Mesendoderm (in vitro differentiated cells): ENCODE results near the gene NKIRAS2.

Experiments
- DNase-seq: peaks from one replicate; pipeline ENCODE4 v3.0.0; 2013
- H2AK5ac ChIP-seq: 2 replicates; pipeline ENCODE4 v1.6.1; 2013; ENCODE audit warnings: low read length, inconsistent platforms
- H2BK120ac ChIP-seq: 2 replicates; pipeline ENCODE4 v1.6.1; 2013; ENCODE audit warnings: low read depth, mild to moderate bottlenecking, low read length, moderate library complexity, mixed read lengths
- H2BK15ac ChIP-seq: replicated peaks from 2 replicates; pipeline ENCODE4 v1.6.1; 2013; ENCODE audit warnings: low read depth, mild to moderate bottlenecking, moderate library complexity
- H2BK5ac ChIP-seq: 2 replicates; pipeline ENCODE4 v1.6.1; 2013; ENCODE audit warnings: low read length, inconsistent platforms
- H3K18ac ChIP-seq: 2 replicates; pipeline ENCODE4 v1.6.1; 2013; ENCODE audit warnings: mild to moderate bottlenecking, low read length, mixed read lengths
- H3K23ac ChIP-seq: one replicate; pipeline ENCODE4 v1.6.1; 2013; ENCODE audit warnings: low read length
- H3K27ac ChIP-seq: 2 replicates; pipeline ENCODE4 v1.5.1; 2013; ENCODE audit warnings: low read depth, mild to moderate bottlenecking, inconsistent platforms, low read length, moderate library complexity
- H3K27me3 ChIP-seq: 2 replicates; pipeline ENCODE4 v1.6.1; 2013; ENCODE audit warnings: low read length, control low read depth, mild to moderate bottlenecking, inconsistent platforms; ENCODE audit not compliant: insufficient read depth, poor library complexity
- H3K36me3 ChIP-seq: 2 replicates; pipeline ENCODE4 v1.6.1; 2013; ENCODE audit warnings: low read length, inconsistent platforms; ENCODE audit not compliant: control insufficient read depth, insufficient read depth
- H3K4ac ChIP-seq: one replicate; pipeline ENCODE4 v1.6.1; 2013; ENCODE audit warnings: low read depth, mild to moderate bottlenecking, low read length, moderate library complexity
- H3K4me1 ChIP-seq: 2 replicates; pipeline ENCODE4 v1.6.1; 2013; ENCODE audit warnings: low read depth, low read length, inconsistent platforms; ENCODE audit not compliant: control insufficient read depth
- H3K4me2 ChIP-seq: 2 replicates; pipeline ENCODE4 v1.6.1; 2013; ENCODE audit warnings: low read length
- H3K4me3 ChIP-seq: 2 replicates; pipeline ENCODE4 v1.5.1; 2013; ENCODE audit warnings: mild to moderate bottlenecking, low read length
- H3K56ac ChIP-seq: one replicate; pipeline ENCODE4 v1.6.1; 2013; ENCODE audit warnings: low read length
- H3K79me1 ChIP-seq: 2 replicates; pipeline ENCODE4 v1.6.1; 2013; ENCODE audit warnings: low read length, inconsistent platforms
- H3K79me2 ChIP-seq: 2 replicates; pipeline ENCODE4 v1.6.1; 2013; ENCODE audit warnings: mild to moderate bottlenecking, low read length; ENCODE audit not compliant: control insufficient read depth, insufficient read depth
- H3K9ac ChIP-seq: 2 replicates; pipeline ENCODE4 v1.6.1; 2013; ENCODE audit warnings: low read length, inconsistent platforms
- H4K5ac ChIP-seq: one replicate; pipeline ENCODE4 v1.6.1; 2013; ENCODE audit warnings: low read length
- H4K8ac ChIP-seq: one replicate; pipeline ENCODE4 v1.6.1; 2013; ENCODE audit warnings: low read depth, mild to moderate bottlenecking, control low read depth, low read length, moderate library complexity
- WGBS: extraction: QIAGEN DNeasy Blood & Tissue Kit; methylation state at CpG from one replicate; pipeline ENCODE4 v1.1.7; 2013; ENCODE audit warnings: low lambda C conversion rate, missing lambda C conversion rate; ENCODE audit not compliant: insufficient coverage; ENCODE audit errors: extremely low coverage; 5-methylcytosine and 5-hydroxymethylcytosine counted together

NKIRAS2 gene

GRCh38 chr17:42061646-42062487, 42.0 kb downstream of the NKIRAS2 start:
- DNase-seq = no peak
- Histone ChIP-seq H4K8ac (no peak overlapping the region), H2BK5ac (no peak overlapping the region), H3K27ac (no peak overlapping the region), H3K18ac (no peak overlapping the region), H3K79me1 (no peaks in the 10 kb centered on the region), H3K4me3 (no peak overlapping the region), H3K27me3 (no peaks in the 10 kb centered on the region), H3K4me1 (no peaks in the 10 kb centered on the region), H3K4me2 (no peak overlapping the region), H3K23ac (no peak overlapping the region), H3K56ac (no peak overlapping the region), H4K5ac (no peak overlapping the region), H3K9ac (no peak overlapping the region), H2AK5ac (no peak overlapping the region), H2BK15ac (no peak overlapping the region), H2BK120ac (no peak overlapping the region), H3K4ac (no peak overlapping the region), H3K36me3 (no peaks in the 10 kb centered on the region), H3K79me2 (no peaks in the 10 kb centered on the region)
- WGBS = no CpG with 5 or more reads among the region's 5 CpGs

- no peak overlapping the region for H2BK120ac ChIP-seq
- H2BK5ac ChIP-seq = no peak overlapping the region
- WGBS = no CpG with 5 or more reads among the region's 14 CpGs
- H3K56ac ChIP-seq = no peak overlapping the region
- no peak overlapping the region for H2AK5ac ChIP-seq
- no peak overlapping the region for H3K4me3 ChIP-seq
- no peak overlapping the region for H3K27ac ChIP-seq
- no peak overlapping the region for H4K5ac ChIP-seq
- H2BK15ac ChIP-seq = no peak overlapping the region
- H3K4me2 ChIP-seq = no peak overlapping the region
- H3K4ac ChIP-seq = no peak overlapping the region
- H3K23ac ChIP-seq = no peak overlapping the region
- no peak for DNase-seq
- no peak overlapping the region for H3K9ac ChIP-seq
- H3K79me2 ChIP-seq = no peaks in the 10 kb centered on the region
- no peaks in the 10 kb centered on the region for H3K4me1 ChIP-seq
- no peaks in the 10 kb centered on the region for H3K36me3 ChIP-seq
- no peak overlapping the region for H3K18ac ChIP-seq
- no peaks in the 10 kb centered on the region for H3K79me1 ChIP-seq
- H4K8ac ChIP-seq = no peak overlapping the region
- H3K27me3 ChIP-seq = no peaks in the 10 kb centered on the region
These were observed 42.8 kb downstream of the NKIRAS2 start for GRCh38 chr17:42062681-42063080.

GRCh38 chr17:42065201-42065600, 45.3 kb downstream of the NKIRAS2 start:
- Histone ChIP-seq H3K9ac (no peak overlapping the region), H3K79me1 (no peaks in the 10 kb centered on the region), H3K18ac (no peak overlapping the region), H3K36me3 (no peaks in the 10 kb centered on the region), H3K27me3 (no peaks in the 10 kb centered on the region), H3K4ac (no peak overlapping the region), H3K4me3 (no peak overlapping the region), H2BK120ac (no peak overlapping the region), H2BK5ac (no peak overlapping the region), H3K56ac (no peak overlapping the region), H2BK15ac (no peak overlapping the region), H4K8ac (no peak overlapping the region), H2AK5ac (no peak overlapping the region), H3K4me1 (no peaks in the 10 kb centered on the region), H3K79me2 (no peaks in the 10 kb centered on the region), H3K4me2 (no peak overlapping the region), H4K5ac (no peak overlapping the region), H3K23ac (no peak overlapping the region), H3K27ac (no peak overlapping the region)
- no peak for DNase-seq
- WGBS = no CpG with 5 or more reads among the region's 2 CpGs

- Histone ChIP-seq H2BK5ac (no peak overlapping the region), H3K79me1 (no peaks in the 10 kb centered on the region), H3K4me2 (no peak overlapping the region), H3K4ac (no peak overlapping the region), H3K4me1 (peaks cover 2% of the 10 kb centered on the region), H4K5ac (no peak overlapping the region), H2AK5ac (no peak overlapping the region), H3K4me3 (no peak overlapping the region), H3K36me3 (no peaks in the 10 kb centered on the region), H3K18ac (no peak overlapping the region), H3K27me3 (no peaks in the 10 kb centered on the region), H3K27ac (no peak overlapping the region), H3K79me2 (no peaks in the 10 kb centered on the region), H2BK15ac (no peak overlapping the region), H3K9ac (no peak overlapping the region), H3K56ac (no peak overlapping the region), H2BK120ac (no peak overlapping the region), H3K23ac (no peak overlapping the region), H4K8ac (no peak overlapping the region)
- WGBS = no CpG with 5 or more reads among the region's 12 CpGs
- DNase-seq = peak; percentile 91
These were observed 47.6 kb downstream of the NKIRAS2 start for GRCh38 chr17:42067371-42068091.

- no peaks in the 10 kb centered on the region for H3K79me2 ChIP-seq
- no peak for DNase-seq
- H2AK5ac ChIP-seq = no peak overlapping the region
- no peak overlapping the region for H3K27ac ChIP-seq
- no peak overlapping the region for H2BK5ac ChIP-seq
- H3K9ac ChIP-seq = no peak overlapping the region
- H3K4ac ChIP-seq = no peak overlapping the region
- no peaks in the 10 kb centered on the region for H3K27me3 ChIP-seq
- H2BK120ac ChIP-seq = no peak overlapping the region
- H3K4me3 ChIP-seq = no peak overlapping the region
- no peak overlapping the region for H4K8ac ChIP-seq
- H2BK15ac ChIP-seq = no peak overlapping the region
- H3K79me1 ChIP-seq = no peaks in the 10 kb centered on the region
- WGBS = no CpG with 5 or more reads among the region's 3 CpGs
- peaks cover 2% of the 10 kb centered on the region for H3K4me1 ChIP-seq
- no peaks in the 10 kb centered on the region for H3K36me3 ChIP-seq
- H4K5ac ChIP-seq = no peak overlapping the region
- H3K18ac ChIP-seq = no peak overlapping the region
- H3K56ac ChIP-seq = no peak overlapping the region
- H3K23ac ChIP-seq = no peak overlapping the region
- H3K4me2 ChIP-seq = no peak overlapping the region
These were observed 49.1 kb downstream of the NKIRAS2 start for GRCh38 chr17:42068979-42069378.
